ENCODE measurements around the gene SMLR1. TPM values are rescaled to one million over a fixed set of nuclear protein-coding genes. Genes with fewer than 3 reads are reported as not detected.

The SMLR1 gene
- total RNA-seq, 2 donors from 2014 or later, result not detected

DNA sequence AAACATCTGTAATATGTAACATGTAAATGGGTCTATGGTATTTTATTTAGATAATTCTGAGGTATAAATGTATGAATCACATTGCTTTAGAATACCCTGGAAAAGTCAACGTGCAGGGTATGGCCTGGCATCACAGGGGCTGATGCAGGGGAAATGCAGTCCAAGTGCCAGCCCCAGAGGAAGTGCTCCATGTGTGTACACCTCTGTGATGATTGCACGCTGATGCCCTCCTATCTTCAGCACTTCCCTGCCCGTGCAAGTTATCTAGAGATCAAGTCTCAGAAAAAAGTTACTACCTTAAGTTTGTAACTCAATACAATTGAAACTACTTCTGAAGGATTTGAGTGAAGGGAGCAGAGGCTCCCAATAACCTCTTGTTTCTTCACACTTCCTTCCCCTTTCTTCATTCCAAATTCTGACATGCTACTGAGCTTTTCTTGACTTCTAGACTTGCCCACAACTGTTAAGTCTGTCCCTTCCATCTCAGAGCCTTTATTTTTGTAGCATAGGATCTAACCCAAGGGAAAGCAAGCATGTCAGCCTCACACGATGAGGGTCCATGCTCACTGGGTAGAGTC lies 2.2 kb downstream of the SMLR1 start:
- DNase-seq (ENCODE audit: low spot score), result no peak
- no peaks in the 10 kb centered on the region for H3K4me1 ChIP-seq
- no peaks in the 10 kb centered on the region for H3K27me3 ChIP-seq
- no peak overlapping the region for H3K27ac ChIP-seq
- H3K9me3 ChIP-seq, result no peaks in the 10 kb centered on the region
- TF ChIP-seq, protein P1, sequence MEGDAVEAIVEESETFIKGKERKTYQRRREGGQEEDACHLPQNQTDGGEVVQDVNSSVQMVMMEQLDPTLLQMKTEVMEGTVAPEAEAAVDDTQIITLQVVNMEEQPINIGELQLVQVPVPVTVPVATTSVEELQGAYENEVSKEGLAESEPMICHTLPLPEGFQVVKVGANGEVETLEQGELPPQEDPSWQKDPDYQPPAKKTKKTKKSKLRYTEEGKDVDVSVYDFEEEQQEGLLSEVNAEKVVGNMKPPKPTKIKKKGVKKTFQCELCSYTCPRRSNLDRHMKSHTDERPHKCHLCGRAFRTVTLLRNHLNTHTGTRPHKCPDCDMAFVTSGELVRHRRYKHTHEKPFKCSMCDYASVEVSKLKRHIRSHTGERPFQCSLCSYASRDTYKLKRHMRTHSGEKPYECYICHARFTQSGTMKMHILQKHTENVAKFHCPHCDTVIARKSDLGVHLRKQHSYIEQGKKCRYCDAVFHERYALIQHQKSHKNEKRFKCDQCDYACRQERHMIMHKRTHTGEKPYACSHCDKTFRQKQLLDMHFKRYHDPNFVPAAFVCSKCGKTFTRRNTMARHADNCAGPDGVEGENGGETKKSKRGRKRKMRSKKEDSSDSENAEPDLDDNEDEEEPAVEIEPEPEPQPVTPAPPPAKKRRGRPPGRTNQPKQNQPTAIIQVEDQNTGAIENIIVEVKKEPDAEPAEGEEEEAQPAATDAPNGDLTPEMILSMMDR (IDR thresholded peaks at IDR 0.05), result no peak
- no peaks in the 10 kb centered on the region for H3K36me3 ChIP-seq
- no peak overlapping the region for H3K4me3 ChIP-seq

DNA sequence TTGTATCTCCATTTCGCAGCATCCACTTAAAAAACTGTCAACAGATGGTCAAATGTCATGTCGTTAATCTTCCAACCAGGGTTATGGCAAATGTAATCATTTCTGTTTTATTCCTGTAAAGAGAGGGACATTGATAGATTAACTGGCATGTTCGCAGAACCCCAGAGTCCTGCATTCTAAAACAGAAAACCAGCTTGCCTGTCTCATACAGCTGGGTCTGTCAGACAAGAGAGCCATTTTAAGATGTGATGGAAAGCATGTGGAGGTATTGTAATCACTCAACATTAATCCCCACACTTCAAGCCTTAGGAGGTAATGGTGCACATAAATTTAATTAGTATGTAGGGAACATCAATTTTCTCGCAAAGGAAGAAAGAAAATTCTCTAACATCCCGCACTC lies 4.4 kb downstream of the SMLR1 start:
- Histone ChIP-seq H3K27me3 (no peaks in the 10 kb centered on the region), H3K4me3 (no peak overlapping the region), H3K9me3 (no peaks in the 10 kb centered on the region), H3K4me1 (no peaks in the 10 kb centered on the region), H3K36me3 (no peaks in the 10 kb centered on the region), H3K27ac (no peak overlapping the region)
- no peak for DNase-seq (ENCODE audit: low spot score)
- TF ChIP-seq, protein P1 (IDR thresholded peaks at IDR 0.05), result no peak

DNA sequence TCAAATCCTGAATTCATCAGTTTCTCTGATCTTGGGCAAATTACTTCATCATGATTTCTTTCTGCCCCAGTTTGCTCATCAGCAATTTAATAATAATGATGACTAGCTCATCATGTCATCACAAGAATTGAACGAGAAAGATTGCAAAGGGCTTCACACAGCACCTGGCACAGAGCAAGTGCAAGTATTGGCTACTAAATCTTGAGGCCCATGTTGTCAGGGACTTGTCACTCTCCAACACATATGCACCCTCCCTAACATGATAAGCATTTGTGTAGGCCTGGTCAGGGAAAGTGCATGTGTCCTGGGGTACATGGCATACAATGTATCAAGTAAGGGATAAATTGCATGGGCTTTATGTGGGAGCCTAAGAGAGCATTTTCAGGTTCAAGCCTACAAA lies 6.4 kb downstream of the SMLR1 start:
- Histone ChIP-seq H3K36me3 (no peaks in the 10 kb centered on the region), H3K9me3 (no peaks in the 10 kb centered on the region), H3K4me1 (no peaks in the 10 kb centered on the region), H3K27me3 (no peaks in the 10 kb centered on the region), H3K27ac (no peak overlapping the region), H3K4me3 (no peak overlapping the region)
- TF ChIP-seq, protein P1 (IDR thresholded peaks at IDR 0.05), result no peak
- DNase-seq (ENCODE audit: low spot score), result no peak

DNA sequence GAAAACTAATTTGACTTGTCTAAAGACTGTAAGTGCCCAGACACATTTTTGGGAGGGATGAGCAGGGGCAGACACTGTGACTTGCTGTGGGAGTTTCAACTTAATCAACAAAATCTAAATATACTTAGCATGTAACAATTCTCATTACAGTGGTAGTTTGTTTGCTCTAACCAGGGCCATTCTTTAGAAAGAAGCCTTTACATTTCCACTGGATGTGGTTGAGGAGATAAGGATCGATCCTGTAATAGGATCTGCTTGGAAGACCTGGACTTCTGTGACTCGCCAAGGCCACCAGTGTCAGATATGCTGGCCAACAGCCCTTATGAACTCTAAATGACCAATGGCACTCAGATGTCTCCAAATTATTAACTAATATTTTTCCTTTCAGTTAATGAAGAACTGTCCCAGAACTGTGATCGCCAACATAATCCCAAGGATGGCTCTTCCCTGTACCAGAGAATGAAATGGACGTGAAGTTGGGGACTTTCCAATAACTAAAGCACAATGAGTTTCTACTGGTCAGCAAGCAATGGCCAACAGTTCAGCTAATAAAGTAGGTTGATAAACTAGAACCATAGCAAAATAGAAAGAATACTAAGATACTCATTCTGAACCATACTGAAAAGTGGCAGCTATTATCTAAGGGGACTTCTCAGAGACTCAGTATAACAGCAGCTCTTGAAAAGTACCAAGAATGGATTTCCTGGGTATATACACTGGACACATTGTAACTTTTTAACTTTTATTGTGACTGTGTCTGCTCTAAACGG lies 7.5 kb downstream of the SMLR1 start:
- Histone ChIP-seq H3K27ac (no peak overlapping the region), H3K9me3 (no peaks in the 10 kb centered on the region), H3K4me3 (no peak overlapping the region), H3K4me1 (no peaks in the 10 kb centered on the region), H3K27me3 (no peaks in the 10 kb centered on the region), H3K36me3 (no peaks in the 10 kb centered on the region)
- TF ChIP-seq, protein P1 (IDR thresholded peaks at IDR 0.05), result no peak
- no peak for DNase-seq (ENCODE audit: low spot score)

DNA sequence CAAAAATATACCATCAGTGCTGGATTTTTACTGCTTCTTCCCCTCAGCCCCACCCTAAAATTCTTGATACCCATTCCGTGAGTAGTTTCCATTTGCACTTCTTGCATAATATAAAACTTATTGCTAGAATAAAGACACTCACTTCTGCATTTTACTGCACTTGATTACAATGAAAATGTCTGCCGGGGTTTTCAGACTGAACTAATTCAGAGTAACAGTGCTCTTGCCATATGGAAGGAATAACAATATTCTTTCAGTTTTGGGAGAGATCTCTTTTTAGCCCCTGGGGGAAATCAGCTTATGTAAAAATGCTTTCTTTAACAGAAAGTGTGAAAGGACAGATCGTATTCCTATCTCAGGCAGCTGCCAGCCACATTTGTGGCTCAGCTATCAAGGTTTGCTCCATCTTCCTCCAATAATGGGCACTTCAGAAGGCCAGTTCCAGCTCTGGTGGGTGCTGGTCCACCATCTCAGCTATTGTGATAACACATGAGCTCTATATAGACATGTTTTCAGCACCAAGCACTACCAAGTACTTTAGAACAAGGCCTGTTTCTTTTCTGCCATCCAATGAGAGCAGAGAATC lies 8.9 kb downstream of the SMLR1 start:
- no peaks in the 10 kb centered on the region for H3K36me3 ChIP-seq
- TF ChIP-seq, protein P1 (IDR thresholded peaks at IDR 0.05), result no peak
- no peaks in the 10 kb centered on the region for H3K4me1 ChIP-seq
- no peak for DNase-seq (ENCODE audit: low spot score)
- H3K27me3 ChIP-seq, result no peaks in the 10 kb centered on the region
- H3K4me3 ChIP-seq, result no peak overlapping the region
- no peaks in the 10 kb centered on the region for H3K9me3 ChIP-seq
- no peak overlapping the region for H3K27ac ChIP-seq

Measured in right atrium auricular region (tissue), 2 donors.